Measurements from ENCODE around the gene ITLN1. TPM values are rescaled to one million over a fixed set of nuclear protein-coding genes. Genes with fewer than 3 reads are reported as not detected.

Gene ITLN1
- total and polyA plus RNA-seq, 3 donors from 2014 or later = 2.3 to 45.8 (median 8.8) TPM

- no peak for TF ChIP-seq POLR2A (IDR thresholded peaks at IDR 0.05)
- TF ChIP-seq CTCF (IDR thresholded peaks at IDR 0.05) = no peak
- intact Hi-C loops (cut with DNase I; ENCODE audit: low total_unique reads) = no loop called here
- no peak for DNase-seq
- 11 to 17% methylated on average over 2 of the region's 2 CpGs for WGBS, 2 donors
- Histone ChIP-seq H3K36me3 (ENCODE audit: low read depth, missing control alignments) (no peaks in the 10 kb centered on the region), H3K27me3 (no peaks in the 10 kb centered on the region), H3K4me3 (no peak overlapping the region), H3K27ac (peak overlapping the region; percentile 64 to 73), H3K4me1 (peaks cover 43% of the 10 kb centered on the region), H3K9me3 (no peaks in the 10 kb centered on the region)
These were observed 26.9 kb upstream of the ITLN1 start for GRCh38 chr1:160911925-160912324.

- Histone ChIP-seq H3K27me3 (no peaks in the 10 kb centered on the region), H3K27ac (peak overlapping the region; percentile 64 to 73), H3K9me3 (no peaks in the 10 kb centered on the region), H3K36me3 (ENCODE audit: low read depth, missing control alignments) (no peaks in the 10 kb centered on the region), H3K4me1 (peaks cover 48% of the 10 kb centered on the region), H3K4me3 (no peak overlapping the region)
- 17 to 20% methylated on average over 7 of the region's 7 CpGs for WGBS, 2 donors
- DNase-seq = peak; percentile 57
- intact Hi-C loops (cut with DNase I; ENCODE audit: low total_unique reads) = no loop called here
- TF ChIP-seq POLR2A (IDR thresholded peaks at IDR 0.05) = no peak
- TF ChIP-seq CTCF (IDR thresholded peaks at IDR 0.05) = no peak
These were observed 26.5 kb upstream of the ITLN1 start for GRCh38 chr1:160911441-160911840.

- Histone ChIP-seq H3K9me3 (no peaks in the 10 kb centered on the region), H3K27me3 (no peaks in the 10 kb centered on the region), H3K27ac (peak overlapping the region; percentile 64 to 73), H3K4me1 (peaks cover 57% of the 10 kb centered on the region), H3K4me3 (no peak overlapping the region), H3K36me3 (ENCODE audit: low read depth, missing control alignments) (no peaks in the 10 kb centered on the region)
- DNase-seq = peak; percentile 48
- intact Hi-C loops (cut with DNase I; ENCODE audit: low total_unique reads) = no loop called here
- TF ChIP-seq CTCF (IDR thresholded peaks at IDR 0.05) (no peak), POLR2A (IDR thresholded peaks at IDR 0.05) (no peak)
- WGBS, 2 donors = 47 to 62% methylated on average over 6 of the region's 6 CpGs
These were observed 25.3 kb upstream of the ITLN1 start for GRCh38 chr1:160910170-160910750.

- peak; percentile 69 for DNase-seq
- H3K4me1 ChIP-seq = peaks cover 66% of the 10 kb centered on the region
- no peak overlapping the region for H3K4me3 ChIP-seq
- H3K27me3 ChIP-seq = no peaks in the 10 kb centered on the region
- intact Hi-C loops (cut with DNase I; ENCODE audit: low total_unique reads) = no loop called here
- no peaks in the 10 kb centered on the region for H3K36me3 ChIP-seq (ENCODE audit: low read depth, missing control alignments)
- H3K27ac ChIP-seq = peak overlapping the region; percentile 2 to 64
- H3K9me3 ChIP-seq = no peaks in the 10 kb centered on the region
- TF ChIP-seq CTCF (IDR thresholded peaks at IDR 0.05) (no peak), POLR2A (IDR thresholded peaks at IDR 0.05) (no peak)
- 19 to 44% methylated on average over 7 of the region's 7 CpGs for WGBS, 2 donors
These were observed 23.0 kb upstream of the ITLN1 start for GRCh38 chr1:160907976-160908375.

- WGBS, 2 donors = 57 to 83% methylated on average over 4 of the region's 4 CpGs
- Histone ChIP-seq H3K4me1 (peaks cover 42% of the 10 kb centered on the region), H3K9me3 (no peaks in the 10 kb centered on the region), H3K27ac (peak overlapping the region; percentile 64 to 66), H3K4me3 (no peak overlapping the region), H3K27me3 (no peaks in the 10 kb centered on the region), H3K36me3 (ENCODE audit: low read depth, missing control alignments) (no peaks in the 10 kb centered on the region)
- DNase-seq = no peak
- TF ChIP-seq CTCF (IDR thresholded peaks at IDR 0.05) = no peak
- no peak for TF ChIP-seq POLR2A (IDR thresholded peaks at IDR 0.05)
- intact Hi-C loops (cut with DNase I; ENCODE audit: low total_unique reads) = no loop called here
These were observed 20.6 kb upstream of the ITLN1 start for GRCh38 chr1:160905617-160905989.
